ENCODE results near the gene EDDM13. TPM values are rescaled to one million over a fixed set of nuclear protein-coding genes. Genes with fewer than 3 reads are reported as not detected.

EDDM13 gene
- total and polyA plus RNA-seq, 9 donors: 0.27 to 2.3 (median 1.3) TPM

DNA sequence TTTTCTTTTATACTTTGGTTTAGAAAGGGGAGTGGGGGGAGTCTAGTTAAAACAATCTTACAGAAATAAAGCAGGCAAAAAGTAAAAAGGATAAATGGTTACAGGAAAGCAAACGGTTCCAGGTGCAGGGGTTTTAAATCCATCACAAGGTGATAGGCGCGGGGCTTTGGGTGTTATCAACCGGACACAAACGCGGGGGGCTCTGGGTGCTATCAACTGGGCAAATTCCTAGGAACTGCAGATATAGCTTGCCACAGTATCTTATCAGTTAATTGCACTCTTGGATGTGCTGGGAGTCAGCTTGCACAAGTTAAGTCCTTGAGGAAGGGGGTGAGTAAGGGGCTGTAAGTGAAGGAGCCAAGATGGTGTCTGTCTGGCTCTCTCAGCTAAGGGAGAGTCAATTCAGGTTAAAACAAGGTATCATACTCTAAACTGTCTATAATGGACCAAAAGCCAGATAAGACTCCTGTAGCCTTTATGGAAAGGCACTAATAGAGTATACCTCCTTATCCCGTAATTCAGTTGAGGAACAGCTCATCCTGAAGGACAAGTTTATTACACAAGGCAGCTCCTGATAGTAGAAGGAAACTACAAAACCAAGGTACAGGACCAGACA, 74.7 kb downstream of the EDDM13 start:
- Histone ChIP-seq H3K27ac (ENCODE audit: low read length) (no peak overlapping the region), H3K27me3 (ENCODE audit: control insufficient read depth, insufficient read depth, low read length) (no peaks in the 10 kb centered on the region), H3K9me3 (replicated peaks; ENCODE audit: control insufficient read depth, low read depth, low read length) (peaks cover 9% of the 10 kb centered on the region), H3K36me3 (ENCODE audit: control insufficient read depth, insufficient read depth, low read length) (no peaks in the 10 kb centered on the region), H3K4me3 (ENCODE audit: low read length) (no peak overlapping the region), H3K4me1 (ENCODE audit: control insufficient read depth, insufficient read depth, low read length) (no peaks in the 10 kb centered on the region)
- WGBS (ENCODE audit: insufficient coverage): 78% methylated on average over 3 of the region's 7 CpGs
- DNase-seq: no peak

DNA sequence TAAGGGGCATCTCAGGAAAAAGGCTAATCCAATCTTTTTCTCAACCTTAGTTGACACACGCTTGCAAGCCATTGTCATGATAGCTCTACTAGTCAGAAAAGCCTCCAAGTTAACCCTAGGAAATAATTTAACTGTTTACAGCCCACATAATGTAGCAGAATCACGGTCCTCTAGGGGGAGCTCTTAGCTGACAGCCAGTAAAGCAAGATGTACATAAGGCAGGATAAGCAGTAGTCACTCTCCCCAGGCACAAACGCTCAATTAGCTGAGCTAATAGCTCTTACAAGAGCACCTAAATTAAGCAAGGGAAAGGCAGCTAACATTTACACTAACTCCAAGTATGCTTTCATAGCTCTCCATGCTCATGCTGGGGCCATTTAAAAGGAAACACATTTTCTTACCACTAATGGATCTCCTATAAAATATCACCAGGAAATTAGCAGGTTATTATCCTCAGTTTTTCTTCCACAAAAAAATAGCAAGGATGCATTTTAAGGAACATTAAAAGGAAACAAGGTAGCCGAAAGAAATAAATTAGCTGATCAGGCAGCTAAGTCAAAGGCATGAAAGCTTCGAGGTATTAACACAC, 75.8 kb downstream of the EDDM13 start:
- DNase-seq: no peak
- Histone ChIP-seq H3K9me3 (replicated peaks; ENCODE audit: control insufficient read depth, low read depth, low read length) (peaks cover under 1% of the 10 kb centered on the region), H3K27me3 (ENCODE audit: control insufficient read depth, insufficient read depth, low read length) (no peaks in the 10 kb centered on the region), H3K4me1 (ENCODE audit: control insufficient read depth, insufficient read depth, low read length) (no peaks in the 10 kb centered on the region), H3K4me3 (ENCODE audit: low read length) (no peak overlapping the region), H3K36me3 (ENCODE audit: control insufficient read depth, insufficient read depth, low read length) (no peaks in the 10 kb centered on the region), H3K27ac (ENCODE audit: low read length) (no peak overlapping the region)
- WGBS (ENCODE audit: insufficient coverage): 46% methylated on average over 3 of the region's 5 CpGs

DNA sequence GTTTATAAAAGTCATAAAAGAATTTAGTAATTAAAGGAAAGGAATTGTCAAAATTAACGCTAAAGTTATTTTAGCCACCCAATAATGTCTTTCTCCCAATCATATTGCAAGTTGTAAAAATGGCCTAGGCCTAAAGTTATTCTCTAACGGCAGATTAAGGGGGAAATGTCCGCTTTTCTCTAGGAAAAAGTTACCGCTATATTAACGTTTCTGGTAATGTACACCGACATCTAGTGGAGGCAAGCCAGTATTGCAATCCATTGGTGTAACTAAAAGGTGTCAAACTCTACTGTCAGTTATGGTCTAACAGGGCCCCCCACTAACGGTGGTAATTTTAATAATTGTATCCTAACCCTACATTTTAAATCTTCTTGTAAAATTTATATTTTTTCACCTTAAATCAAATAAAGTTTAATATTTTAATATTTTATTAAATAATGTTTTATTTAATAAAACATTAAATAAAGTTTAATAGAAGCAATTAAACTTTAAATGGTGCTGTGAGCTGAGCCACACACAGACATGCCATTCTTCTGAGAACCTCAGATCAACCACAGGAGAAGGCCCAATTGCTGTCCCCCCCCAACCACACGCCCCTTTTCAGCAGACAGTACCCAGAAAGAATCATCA, 78.0 kb downstream of the EDDM13 start:
- H3K36me3 ChIP-seq (ENCODE audit: control insufficient read depth, insufficient read depth, low read length): no peaks in the 10 kb centered on the region
- H3K4me1 ChIP-seq (ENCODE audit: control insufficient read depth, insufficient read depth, low read length): no peaks in the 10 kb centered on the region
- H3K4me3 ChIP-seq (ENCODE audit: low read length): no peak overlapping the region
- no peaks in the 10 kb centered on the region for H3K27me3 ChIP-seq (ENCODE audit: control insufficient read depth, insufficient read depth, low read length)
- no CpG with 5 or more reads among the region's 8 CpGs for WGBS (ENCODE audit: insufficient coverage)
- no peaks in the 10 kb centered on the region for H3K9me3 ChIP-seq (replicated peaks; ENCODE audit: control insufficient read depth, low read depth, low read length)
- DNase-seq: peak; percentile 61
- no peak overlapping the region for H3K27ac ChIP-seq (ENCODE audit: low read length)

DNA sequence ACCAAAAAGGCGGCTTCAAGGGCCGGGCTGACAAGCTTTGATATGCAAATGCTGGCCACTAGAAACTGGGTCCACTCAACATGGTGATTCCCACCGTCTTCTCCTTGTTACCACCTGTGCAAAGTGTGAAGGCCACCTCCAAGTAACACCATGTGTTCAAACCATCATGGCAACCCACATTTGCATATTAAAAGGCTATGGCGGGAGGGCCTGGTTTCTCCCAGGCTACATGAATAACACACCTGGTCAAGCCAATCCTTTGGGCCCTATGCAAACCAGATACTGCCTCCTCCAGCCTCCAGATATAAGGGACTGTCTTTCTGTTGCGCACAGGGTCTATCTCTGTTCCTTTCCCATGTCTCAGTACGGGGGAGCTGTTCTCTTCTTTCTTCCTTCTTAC, 78.7 kb downstream of the EDDM13 start:
- no peaks in the 10 kb centered on the region for H3K4me1 ChIP-seq (ENCODE audit: control insufficient read depth, insufficient read depth, low read length)
- WGBS (ENCODE audit: insufficient coverage): 63% methylated on average over 6 of the region's 6 CpGs
- H3K4me3 ChIP-seq (ENCODE audit: low read length): no peak overlapping the region
- no peaks in the 10 kb centered on the region for H3K9me3 ChIP-seq (replicated peaks; ENCODE audit: control insufficient read depth, low read depth, low read length)
- no peak for DNase-seq
- no peak overlapping the region for H3K27ac ChIP-seq (ENCODE audit: low read length)
- H3K27me3 ChIP-seq (ENCODE audit: control insufficient read depth, insufficient read depth, low read length): no peaks in the 10 kb centered on the region
- no peaks in the 10 kb centered on the region for H3K36me3 ChIP-seq (ENCODE audit: control insufficient read depth, insufficient read depth, low read length)

DNA sequence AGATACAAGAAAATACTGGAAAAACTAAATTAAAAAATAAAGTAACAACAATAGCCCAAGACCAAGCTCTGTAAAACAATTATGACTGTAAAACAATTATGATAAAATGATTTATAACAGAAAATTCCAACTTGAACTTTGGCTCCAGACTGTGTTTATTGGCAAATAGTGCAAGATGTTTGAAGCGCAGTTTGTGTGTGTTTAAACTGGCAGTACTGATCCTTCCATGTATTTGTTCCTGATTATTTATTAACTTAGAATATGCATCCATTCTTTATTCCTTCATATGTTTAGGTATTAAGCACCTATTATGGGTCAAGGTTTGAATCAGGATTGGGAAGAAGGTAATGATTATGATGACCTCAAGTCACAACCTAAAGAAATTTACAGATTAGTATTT, 83.0 kb downstream of the EDDM13 start:
- Histone ChIP-seq H3K4me1 (ENCODE audit: control insufficient read depth, insufficient read depth, low read length) (no peaks in the 10 kb centered on the region), H3K4me3 (ENCODE audit: low read length) (no peak overlapping the region), H3K27me3 (ENCODE audit: control insufficient read depth, insufficient read depth, low read length) (no peaks in the 10 kb centered on the region), H3K36me3 (ENCODE audit: control insufficient read depth, insufficient read depth, low read length) (no peaks in the 10 kb centered on the region), H3K27ac (ENCODE audit: low read length) (no peak overlapping the region), H3K9me3 (replicated peaks; ENCODE audit: control insufficient read depth, low read depth, low read length) (peaks cover 6% of the 10 kb centered on the region)
- DNase-seq: no peak
- no CpG with 5 or more reads among the region's 1 CpG for WGBS (ENCODE audit: insufficient coverage)

DNA sequence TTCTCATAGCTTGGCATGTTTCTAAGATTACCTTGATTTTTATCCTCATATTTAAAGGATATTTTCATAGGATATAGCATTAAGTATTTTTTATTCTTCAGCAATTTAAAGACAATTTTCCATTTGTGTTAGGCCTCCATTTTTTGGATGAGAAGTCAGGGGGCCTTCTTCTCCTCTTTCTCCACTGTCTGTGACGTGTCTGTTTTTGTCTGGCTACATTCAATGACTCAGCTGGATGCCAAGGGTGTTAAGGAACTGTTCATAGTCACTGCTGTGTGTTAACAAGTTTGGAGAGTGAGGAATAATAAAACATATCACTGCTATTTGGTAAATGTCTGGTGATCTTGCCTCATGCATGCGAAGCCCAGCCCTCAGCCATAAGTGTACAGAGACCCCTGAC, 84.4 kb downstream of the EDDM13 start:
- Histone ChIP-seq H3K27ac (ENCODE audit: low read length) (no peak overlapping the region), H3K9me3 (replicated peaks; ENCODE audit: control insufficient read depth, low read depth, low read length) (peaks cover 15% of the 10 kb centered on the region), H3K4me3 (ENCODE audit: low read length) (no peak overlapping the region), H3K27me3 (ENCODE audit: control insufficient read depth, insufficient read depth, low read length) (no peaks in the 10 kb centered on the region), H3K36me3 (ENCODE audit: control insufficient read depth, insufficient read depth, low read length) (no peaks in the 10 kb centered on the region), H3K4me1 (ENCODE audit: control insufficient read depth, insufficient read depth, low read length) (no peaks in the 10 kb centered on the region)
- no peak for DNase-seq
- no CpG with 5 or more reads among the region's 2 CpGs for WGBS (ENCODE audit: insufficient coverage)

Other genes starting within 250 kb of the EDDM13 start
- 22.9 TPM for gene ZNF787, start 151.5 kb upstream of the EDDM13 start, total RNA-seq
- gene ZNF787, start 151.5 kb upstream of the EDDM13 start, polyA plus RNA-seq (ENCODE audit: insufficient read depth in 1 of 8, insufficient read length in 8 of 8, low replicate concordance in 1 of 8): 10 to 100 TPM; 22.0 to 34.4 (median 24.9) TPM
- gene ZNF444, start 131.5 kb upstream of the EDDM13 start, total RNA-seq: 10.5 TPM
- gene ZNF444, start 131.5 kb upstream of the EDDM13 start, polyA plus RNA-seq (ENCODE audit: insufficient read depth in 1 of 8, insufficient read length in 8 of 8, low replicate concordance in 1 of 8): 10 to 100 TPM; 17.9 to 26.2 (median 19.9) TPM
- gene GALP, start 96.7 kb upstream of the EDDM13 start, total RNA-seq: not detected
- not detected for gene GALP, start 96.7 kb upstream of the EDDM13 start, polyA plus RNA-seq (ENCODE audit: insufficient read depth in 1 of 8, insufficient read length in 8 of 8, low replicate concordance in 1 of 8)
- 0.09 TPM for gene ZSCAN5B, start 75.0 kb upstream of the EDDM13 start, total RNA-seq
- under 1 TPM in 1 of 8 donors, not detected in 7; 0.12 TPM for gene ZSCAN5B, start 75.0 kb upstream of the EDDM13 start, polyA plus RNA-seq (ENCODE audit: insufficient read depth in 1 of 8, insufficient read length in 8 of 8, low replicate concordance in 1 of 8)
- gene ZSCAN5C, start 70.5 kb upstream of the EDDM13 start, total RNA-seq: not detected
- under 1 TPM in 1 of 8 donors, not detected in 7; 0.12 TPM for gene ZSCAN5C, start 70.5 kb upstream of the EDDM13 start, polyA plus RNA-seq (ENCODE audit: insufficient read depth in 1 of 8, insufficient read length in 8 of 8, low replicate concordance in 1 of 8)
- 8.7 TPM for gene ZSCAN5A, start 42.1 kb downstream of the EDDM13 start, total RNA-seq
- 1 to 10 TPM; 6.4 to 9.8 (median 7.2) TPM for gene ZSCAN5A, start 42.1 kb downstream of the EDDM13 start, polyA plus RNA-seq (ENCODE audit: insufficient read depth in 1 of 8, insufficient read length in 8 of 8, low replicate concordance in 1 of 8)
- 5.3 TPM for gene ZNF582, start 120.8 kb downstream of the EDDM13 start, total RNA-seq
- gene ZNF582, start 120.8 kb downstream of the EDDM13 start, polyA plus RNA-seq (ENCODE audit: insufficient read depth in 1 of 8, insufficient read length in 8 of 8, low replicate concordance in 1 of 8): 1 to 10 TPM; 4.1 to 5.6 (median 4.8) TPM
- gene ZNF583, start 131.6 kb downstream of the EDDM13 start, total RNA-seq: 10.3 TPM
- gene ZNF583, start 131.6 kb downstream of the EDDM13 start, polyA plus RNA-seq (ENCODE audit: insufficient read depth in 1 of 8, insufficient read length in 8 of 8, low replicate concordance in 1 of 8): 1 to 10 TPM; 4.1 to 8.5 (median 6.7) TPM
- 8.1 TPM for gene ZNF667, start 204.6 kb downstream of the EDDM13 start, total RNA-seq
- gene ZNF667, start 204.6 kb downstream of the EDDM13 start, polyA plus RNA-seq (ENCODE audit: insufficient read depth in 1 of 8, insufficient read length in 8 of 8, low replicate concordance in 1 of 8): 10 to 100 TPM in 3 of 8 donors, 1 to 10 TPM in 5; 6.8 to 11.4 (median 9.1) TPM
- gene ZNF471, start 235.1 kb downstream of the EDDM13 start, total RNA-seq: 7.6 TPM
- 10 to 100 TPM in 4 of 8 donors, 1 to 10 TPM in 4; 7.6 to 19.0 (median 11.1) TPM for gene ZNF471, start 235.1 kb downstream of the EDDM13 start, polyA plus RNA-seq (ENCODE audit: insufficient read depth in 1 of 8, insufficient read length in 8 of 8, low replicate concordance in 1 of 8)